ENCODE results near the gene SLC1A1. TPM values are rescaled to one million over a fixed set of nuclear protein-coding genes. Genes with fewer than 3 reads are reported as not detected.
"Not testable (repeated sequence)": the region's sequence is repeated elsewhere in the genome, so short reads cannot be mapped to it uniquely, and the experiment has no call there.

The SLC1A1 gene
- total and polyA plus RNA-seq, 7 donors: 3.3 to 7.5 (median 5.2) TPM

GRCh38 chr9:4519604-4520003 is 29.3 kb downstream of the SLC1A1 start:
- Histone ChIP-seq H3K27ac (no peak overlapping the region), H3K27me3 (no peaks in the 10 kb centered on the region), H3K4me3 (no peak overlapping the region), H3K36me3 (no peaks in the 10 kb centered on the region), H3K4me1 (peaks cover 0 to 15% (median 0%) of the 10 kb centered on the region in 4 donors), H3K9me3 (no peaks in the 10 kb centered on the region)
- TF ChIP-seq POLR2A (IDR thresholded peaks at IDR 0.05) (no peak), POLR2AphosphoS5 (IDR thresholded peaks at IDR 0.05) (no peak), EP300 (IDR thresholded peaks at IDR 0.05) (no peak), CTCF (IDR thresholded peaks at IDR 0.05) (no peak)
- intact Hi-C loops (cut with DNase I): no loop called here
- WGBS, 2 donors: 83 to 89% methylated on average over 2 of the region's 2 CpGs
- no peak for DNase-seq

- H3K4me1 ChIP-seq: peaks cover 0 to 15% (median 0%) of the 10 kb centered on the region in 4 donors
- no peak for TF ChIP-seq EP300 (IDR thresholded peaks at IDR 0.05)
- no peak for TF ChIP-seq POLR2A (IDR thresholded peaks at IDR 0.05)
- no peak for TF ChIP-seq CTCF (IDR thresholded peaks at IDR 0.05)
- no peak for TF ChIP-seq POLR2AphosphoS5 (IDR thresholded peaks at IDR 0.05)
- intact Hi-C loops (cut with DNase I): no loop called here
- no peak overlapping the region for H3K27ac ChIP-seq
- H3K4me3 ChIP-seq: no peak overlapping the region
- 77 to 86% methylated on average over 2 of the region's 2 CpGs for WGBS, 2 donors
- no peaks in the 10 kb centered on the region for H3K27me3 ChIP-seq
- no peaks in the 10 kb centered on the region for H3K9me3 ChIP-seq
- no peak for DNase-seq
- no peaks in the 10 kb centered on the region for H3K36me3 ChIP-seq
These were observed 29.8 kb downstream of the SLC1A1 start for GRCh38 chr9:4520055-4520454.

DNA sequence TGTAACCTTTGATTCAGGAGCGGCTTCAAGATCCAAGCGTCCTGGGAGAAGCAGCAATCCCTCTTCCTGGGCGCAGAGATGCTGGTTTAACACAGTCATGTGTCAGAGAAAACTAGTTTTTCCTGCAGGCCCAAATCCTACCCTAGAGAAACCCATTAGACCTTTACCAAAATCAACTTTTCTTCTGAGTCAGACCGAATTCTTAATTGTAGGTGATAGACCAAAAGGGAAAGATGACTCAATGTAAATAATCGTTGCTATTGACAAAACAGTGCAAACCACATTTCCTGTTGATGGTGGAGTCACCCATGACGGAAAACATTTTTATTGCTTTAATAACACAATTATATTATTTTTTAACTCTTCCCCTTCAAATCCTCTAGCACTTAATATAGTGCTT is 40.1 kb downstream of the SLC1A1 start:
- no peak for TF ChIP-seq EP300 (IDR thresholded peaks at IDR 0.05)
- TF ChIP-seq POLR2AphosphoS5 (IDR thresholded peaks at IDR 0.05): no peak
- TF ChIP-seq POLR2A (IDR thresholded peaks at IDR 0.05): no peak
- no peak for TF ChIP-seq CTCF (IDR thresholded peaks at IDR 0.05)
- DNase-seq: no peak
- Histone ChIP-seq H3K27me3 (no peaks in the 10 kb centered on the region), H3K36me3 (no peaks in the 10 kb centered on the region), H3K27ac (no peak overlapping the region), H3K4me3 (no peak overlapping the region), H3K4me1 (peaks cover 0 to 6% (median 0%) of the 10 kb centered on the region in 4 donors), H3K9me3 (no peaks in the 10 kb centered on the region)
- 70 to 78% methylated on average over 6 of the region's 6 CpGs for WGBS, 2 donors
- intact Hi-C loops (cut with DNase I): no loop called here

- intact Hi-C loops (cut with DNase I); H3K4me1 ChIP-seq; H3K9me3 ChIP-seq; H3K4me3 ChIP-seq; H3K27me3 ChIP-seq; DNase-seq; H3K36me3 ChIP-seq; H3K27ac ChIP-seq: not testable (repeated sequence)
- WGBS, 2 donors: 83 to 91% methylated on average over 3 of the region's 3 CpGs
These were observed 40.6 kb downstream of the SLC1A1 start for GRCh38 chr9:4530831-4531230.

- H3K9me3 ChIP-seq; H3K4me3 ChIP-seq; intact Hi-C loops (cut with DNase I); DNase-seq; H3K27ac ChIP-seq; H3K27me3 ChIP-seq; H3K36me3 ChIP-seq; H3K4me1 ChIP-seq: not testable (repeated sequence)
- 71 to 74% methylated on average over 8 of the region's 8 CpGs for WGBS, 2 donors
These were observed 41.1 kb downstream of the SLC1A1 start for GRCh38 chr9:4531355-4531754.

DNA sequence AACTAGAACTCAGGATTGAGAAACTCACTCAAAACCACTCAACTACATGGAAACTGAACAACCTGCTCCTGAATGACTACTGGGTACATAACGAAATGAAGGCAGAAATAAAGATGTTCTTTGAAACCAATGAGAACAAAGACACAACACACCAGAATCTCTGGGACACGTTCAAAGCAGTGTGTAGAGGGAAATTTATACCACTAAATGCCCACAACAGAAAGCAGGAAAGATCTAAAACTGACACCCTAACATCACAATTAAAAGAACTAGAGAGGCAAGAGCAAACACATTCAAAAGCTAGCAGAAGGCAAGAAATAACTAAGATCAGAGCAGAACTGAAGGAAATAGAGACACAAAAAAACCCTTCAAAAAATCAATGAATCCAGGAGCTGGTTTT is 43.6 kb downstream of the SLC1A1 start:
- H3K27me3 ChIP-seq; intact Hi-C loops (cut with DNase I); H3K27ac ChIP-seq; H3K9me3 ChIP-seq; DNase-seq; H3K4me1 ChIP-seq; H3K36me3 ChIP-seq; H3K4me3 ChIP-seq: not testable (repeated sequence)
- 78 to 80% methylated on average over 1 of the region's 2 CpGs for WGBS, 2 donors

DNA sequence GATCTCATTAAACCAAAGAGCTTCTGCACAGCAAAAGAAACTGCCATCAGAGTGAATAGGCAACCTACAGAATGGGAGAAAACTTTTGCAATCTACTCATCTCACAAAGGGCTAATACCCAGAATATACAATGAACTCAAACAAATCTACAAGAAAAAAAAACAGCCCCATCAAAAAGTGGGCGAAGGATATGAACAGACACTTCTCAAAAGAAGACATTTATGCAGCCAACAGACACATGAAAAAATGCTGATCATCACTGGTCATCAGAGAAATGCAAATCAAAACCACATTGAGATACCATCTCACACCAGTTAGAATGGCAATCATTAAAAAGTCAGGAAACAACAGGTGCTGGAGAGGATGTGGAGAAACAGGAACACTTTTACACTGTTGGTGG is 45.9 kb downstream of the SLC1A1 start:
- DNase-seq; intact Hi-C loops (cut with DNase I); H3K36me3 ChIP-seq; H3K27me3 ChIP-seq; H3K4me3 ChIP-seq; H3K27ac ChIP-seq; H3K9me3 ChIP-seq; H3K4me1 ChIP-seq: not testable (repeated sequence)
- WGBS, 2 donors: 75 to 96% methylated on average over 1 of the region's 1 CpG

Data from sigmoid colon (tissue), 7 donors.